ENCODE results near the gene SEMA4C. TPM values are rescaled to one million over a fixed set of nuclear protein-coding genes. Genes with fewer than 3 reads are reported as not detected.

The SEMA4C gene
- total and polyA plus RNA-seq, 9 of the 15 experiments (the other 6 are each of a cell fraction or from before 2014, with no cell fraction given) = 0.32 to 59.7 (median 23.9) TPM

- no TSS peak for BruUV-seq (replicated peaks)
- TF ChIP-seq ZBTB43 (CRISPR knock-in tag; IDR thresholded peaks at IDR 0.05) = no peak
- TF ChIP-seq ZNF785 (CRISPR knock-in tag; IDR thresholded peaks at IDR 0.05) = no peak
- 0 out of 2 replicates have a peak, but pooled peaks have one; percentile 35 for TF ChIP-seq VEZF1 (CRISPR knock-in tag; IDR thresholded peaks at IDR 0.05)
- TF ChIP-seq SMARCE1 (IDR thresholded peaks at IDR 0.05) = no peak
- TF ChIP-seq ETV5 (CRISPR knock-in tag; IDR thresholded peaks at IDR 0.05; ENCODE audit: low read depth) = no peak
- TF ChIP-seq, protein P1, sequence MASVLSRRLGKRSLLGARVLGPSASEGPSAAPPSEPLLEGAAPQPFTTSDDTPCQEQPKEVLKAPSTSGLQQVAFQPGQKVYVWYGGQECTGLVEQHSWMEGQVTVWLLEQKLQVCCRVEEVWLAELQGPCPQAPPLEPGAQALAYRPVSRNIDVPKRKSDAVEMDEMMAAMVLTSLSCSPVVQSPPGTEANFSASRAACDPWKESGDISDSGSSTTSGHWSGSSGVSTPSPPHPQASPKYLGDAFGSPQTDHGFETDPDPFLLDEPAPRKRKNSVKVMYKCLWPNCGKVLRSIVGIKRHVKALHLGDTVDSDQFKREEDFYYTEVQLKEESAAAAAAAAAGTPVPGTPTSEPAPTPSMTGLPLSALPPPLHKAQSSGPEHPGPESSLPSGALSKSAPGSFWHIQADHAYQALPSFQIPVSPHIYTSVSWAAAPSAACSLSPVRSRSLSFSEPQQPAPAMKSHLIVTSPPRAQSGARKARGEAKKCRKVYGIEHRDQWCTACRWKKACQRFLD (CRISPR knock-in tag; IDR thresholded peaks at IDR 0.05) = peak; percentile 29; the same call in 1 of the 2 replicates
- peak; percentile 80 to 89 for TF ChIP-seq TRIM24 (IDR thresholded peaks at IDR 0.05)
- peak; percentile 71; the same call in 1 of the 2 replicates for TF ChIP-seq POLR2AphosphoS5 (IDR thresholded peaks at IDR 0.05; ENCODE audit: control insufficient read depth, insufficient read depth, low read depth, low read length)
- TF ChIP-seq, protein P2, sequence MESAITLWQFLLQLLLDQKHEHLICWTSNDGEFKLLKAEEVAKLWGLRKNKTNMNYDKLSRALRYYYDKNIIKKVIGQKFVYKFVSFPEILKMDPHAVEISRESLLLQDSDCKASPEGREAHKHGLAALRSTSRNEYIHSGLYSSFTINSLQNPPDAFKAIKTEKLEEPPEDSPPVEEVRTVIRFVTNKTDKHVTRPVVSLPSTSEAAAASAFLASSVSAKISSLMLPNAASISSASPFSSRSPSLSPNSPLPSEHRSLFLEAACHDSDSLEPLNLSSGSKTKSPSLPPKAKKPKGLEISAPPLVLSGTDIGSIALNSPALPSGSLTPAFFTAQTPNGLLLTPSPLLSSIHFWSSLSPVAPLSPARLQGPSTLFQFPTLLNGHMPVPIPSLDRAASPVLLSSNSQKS (CRISPR knock-in tag; IDR thresholded peaks at IDR 0.05) = no peak
- TF ChIP-seq BHLHE40 (IDR thresholded peaks at IDR 0.05; ENCODE audit: low read length) = peak; percentile 63
- no peak for TF ChIP-seq NFRKB (IDR thresholded peaks at IDR 0.05; ENCODE audit: low read depth)
- no peak for TF ChIP-seq ZNF24 (IDR thresholded peaks at IDR 0.05)
- peak; percentile 93 for TF ChIP-seq CBFA2T2 (conservative IDR thresholded peaks at IDR 0.05)
- no peak for TF ChIP-seq EP400 (IDR thresholded peaks at IDR 0.05)
- TF ChIP-seq TCFL5 (CRISPR knock-in tag; conservative IDR thresholded peaks at IDR 0.05) = no peak
Measured at GRCh38 chr2:96809951-96810782, 59.7 kb downstream of the SEMA4C start.

More at GRCh38 chr2:96809951-96810782, 59.7 kb downstream of the SEMA4C start:
- Histone ChIP-seq H3K4me3 (no peak overlapping the region), H3K9me3 (replicated peaks; ENCODE audit: control insufficient read depth, insufficient read depth, low read depth, low read length) (no peaks in the 10 kb centered on the region), H2AFZ (ENCODE audit: low read depth, low read length) (no peak overlapping the region), H3K36me3 (ENCODE audit: control insufficient read depth, insufficient read depth, low read length) (no peaks in the 10 kb centered on the region), H3K4me1 (replicated peaks in 1 of 2; ENCODE audit: control insufficient read depth in 2 of 2, insufficient read depth in 2 of 2, low read length in 2 of 2) (peaks cover 11 to 20% of the 10 kb centered on the region in 2 experiments; a peak in 4 of 5 replicates), H3K79me2 (ENCODE audit: control insufficient read depth, insufficient read depth, low read length) (no peaks in the 10 kb centered on the region), H3K27me3 (ENCODE audit: control insufficient read depth in 2 of 2, insufficient read depth in 2 of 2, low read length in 2 of 2) (no peaks in the 10 kb centered on the region), H3K4me2 (ENCODE audit: insufficient read depth, low read length) (no peak overlapping the region), H3K9me1 (ENCODE audit: control insufficient read depth, insufficient read depth, low read length) (peaks cover 5% of the 10 kb centered on the region), H3K9ac (ENCODE audit: insufficient read depth in 1 of 2, low read depth in 2 of 2, low read length in 2 of 2) (peak overlapping the region in 1 of 2 experiments; percentile 75; a peak in 1 of 4 replicates), H3K27ac (ENCODE audit: extremely low read depth, low read depth, low read length) (no peak overlapping the region), H4K20me1 (replicated peaks; ENCODE audit: control insufficient read depth, insufficient read depth, low read length) (0 out of 2 replicates have a peak, but pooled peaks cover 5% of the 10 kb centered on the region)
- ChIA-PET POLR2A (interaction anchor here (0.5 to 2.2 kb wide), 9 partner anchors 8 to 187 kb away, joined by 3 to 8 read pairs (median 4); partner anchors contain the start of gene ANKRD39), CTCF (ENCODE audit: low intra/inter-chr PET ratio) (no interaction called here)
- intact Hi-C loops (cut with micrococcal nuclease) (loop anchor here (10.0 kb wide), 1 partner anchor 255 kb away; no protein-coding TSS in a partner anchor), in situ Hi-C loops (cut with MboI) (no loop called here)
- FAIRE-seq (peak; percentile 89), DNase-seq (ENCODE audit: extremely low read depth in 1 of 4, low spot score in 3 of 4) (peak; percentile 41 to 74 (median 50)), ATAC-seq (peak; percentile 75)
- WGBS (ENCODE audit: insufficient coverage, low coverage, missing lambda C conversion rate) = 17% methylated on average over 11 of the region's 12 CpGs
